Calu3 (cell line): ENCODE measurements around the gene PRSS56. TPM values are rescaled to one million over a fixed set of nuclear protein-coding genes. Genes with fewer than 3 reads are reported as not detected.

Experiments used
- BruUV-seq: library from RNA; stranded (reverse); fragments of 400-500 nt; replicated peaks from 2 replicates; lab custom pipeline; 2021; lab: Mats Ljungman, UMichigan
- CTCF ChIA-PET: fragments of 300-600 bp; sonication (Branson Sonifier 250); formaldehyde crosslinking; loops from one replicate; lab custom pipeline; 2022; ENCODE audit warnings: antibody characterized with exemption; lab: Charles Lee
- DNase-seq: peaks from one replicate; pipeline ENCODE4 v3.0.0; 2022
- H3K27ac Mint-ChIP-seq: one replicate; pipeline ENCODE4 v1.8.0; 2022; ENCODE audit warnings: mixed read lengths; ENCODE audit not compliant: unreplicated experiment
- H3K27me3 Mint-ChIP-seq: one replicate; pipeline ENCODE4 v1.8.0; 2022; ENCODE audit warnings: mixed read lengths; ENCODE audit not compliant: unreplicated experiment
- H3K36me3 Mint-ChIP-seq: one replicate; pipeline ENCODE4 v1.8.0; 2022; ENCODE audit warnings: mild to moderate bottlenecking, moderate library complexity, mixed read lengths; ENCODE audit not compliant: insufficient read depth, unreplicated experiment
- H3K4me1 Mint-ChIP-seq: one replicate; pipeline ENCODE4 v1.8.0; 2022; ENCODE audit warnings: mild to moderate bottlenecking, low read depth, mixed read lengths; ENCODE audit not compliant: unreplicated experiment
- H3K4me3 Mint-ChIP-seq: one replicate; pipeline ENCODE4 v1.8.0; 2022; ENCODE audit warnings: mild to moderate bottlenecking, low read depth, moderate library complexity, mixed read lengths; ENCODE audit not compliant: unreplicated experiment
- H3K9me3 Mint-ChIP-seq: one replicate; pipeline ENCODE4 v1.8.0; 2022; ENCODE audit warnings: low read depth, mixed read lengths; ENCODE audit not compliant: unreplicated experiment
- CTCF ChIP-seq: fragments of 200-600 bp; IDR thresholded peaks from one replicate; pipeline ENCODE4 v1.8.0; 2022; ENCODE audit warnings: antibody characterized with exemption; ENCODE audit not compliant: unreplicated experiment
- intact Hi-C: fragments of 100-400 bp; cut with micrococcal nuclease; formaldehyde crosslinking; loops from one replicate; pipeline ENCODE4 v1.10.0; 2022; ENCODE audit not compliant: unreplicated experiment
- total RNA-seq: library from RNA; stranded (reverse); gene quantifications from 2 replicates; pipeline ENCODE4 v1.2.3, GENCODE V29; 2022

Gene PRSS56
- total RNA-seq, 1 experiment from 2014 or later = not detected

GRCh38 chr2:232523682-232524597 lies 3.8 kb downstream of the PRSS56 start:
- H3K36me3 Mint-ChIP-seq = peaks cover 5% of the 10 kb centered on the region
- intact Hi-C loops = loop anchor here (5.0 kb wide), 2 partner anchors 72 to 617 kb away; no protein-coding TSS in a partner anchor
- no TSS peak for BruUV-seq
- no peak overlapping the region for H3K27ac Mint-ChIP-seq
- peak; percentile 70 for DNase-seq
- peak; percentile 27 for TF ChIP-seq CTCF
- CTCF ChIA-PET = interaction anchor here (0.6 to 2.8 kb wide), 3 partner anchors 77 to 646 kb away, joined by 3 to 9 read pairs (median 4); no protein-coding TSS in a partner anchor
- H3K9me3 Mint-ChIP-seq = no peaks in the 10 kb centered on the region
- H3K4me1 Mint-ChIP-seq = no peaks in the 10 kb centered on the region
- H3K4me3 Mint-ChIP-seq = peak overlapping the region; percentile 40
- peaks cover 91% of the 10 kb centered on the region for H3K27me3 Mint-ChIP-seq

GRCh38 chr2:232524771-232525170 lies 4.6 kb downstream of the PRSS56 start:
- Mint-ChIP-seq H3K27ac (no peak overlapping the region), H3K9me3 (no peaks in the 10 kb centered on the region), H3K27me3 (peaks cover 89% of the 10 kb centered on the region), H3K4me1 (no peaks in the 10 kb centered on the region), H3K36me3 (peaks cover 5% of the 10 kb centered on the region), H3K4me3 (peak overlapping the region; percentile 40)
- intact Hi-C loops = loop anchor here (5.0 kb wide), 2 partner anchors 72 to 617 kb away; no protein-coding TSS in a partner anchor
- DNase-seq = no peak
- CTCF ChIA-PET = no interaction called here
- no peak for TF ChIP-seq CTCF
- BruUV-seq = no TSS peak

GRCh38 chr2:232525199-232525598 lies 5.0 kb downstream of the PRSS56 start:
- Mint-ChIP-seq H3K27me3 (peaks cover 88% of the 10 kb centered on the region), H3K27ac (no peak overlapping the region), H3K4me3 (no peak overlapping the region), H3K36me3 (peaks cover 5% of the 10 kb centered on the region), H3K9me3 (no peaks in the 10 kb centered on the region), H3K4me1 (no peaks in the 10 kb centered on the region)
- BruUV-seq = no TSS peak
- DNase-seq = no peak
- intact Hi-C loops = no loop called here
- TF ChIP-seq CTCF = no peak
- CTCF ChIA-PET = no interaction called here

GRCh38 chr2:232525791-232526371 lies 5.7 kb downstream of the PRSS56 start, which contains the start of gene CHRND:
Gene CHRND (plus strand): TSS chr2:232526160. CDS start chr2:232526216, 56 bp downstream.
- no TSS peak for BruUV-seq
- H3K27me3 Mint-ChIP-seq = peaks cover 88% of the 10 kb centered on the region
- no peaks in the 10 kb centered on the region for H3K9me3 Mint-ChIP-seq
- no peak for DNase-seq
- H3K4me1 Mint-ChIP-seq = no peaks in the 10 kb centered on the region
- H3K27ac Mint-ChIP-seq = no peak within 1 kb of the TSS
- TF ChIP-seq CTCF = no peak
- no peak within 1 kb of the TSS for H3K4me3 Mint-ChIP-seq
- peaks cover 5% of the 10 kb centered on the region for H3K36me3 Mint-ChIP-seq
- CTCF ChIA-PET = no interaction called here
- intact Hi-C loops = no loop called here
